Loucy (cell line): ENCODE data around the gene DDR1.

Source experiments
- H2AFZ ChIP-seq: fragments of 200-600 bp; sonication (generic); 2 replicates; pipeline ENCODE4 v1.6.0; 2016; ENCODE audit warnings: antibody characterized with exemption, mild to moderate bottlenecking, low read length, moderate library complexity
- H3F3A ChIP-seq: fragments of 200-600 bp; 2 replicates; pipeline ENCODE4 v1.6.0; 2016; ENCODE audit warnings: antibody characterized with exemption, low read depth, mild to moderate bottlenecking
- H3K27me3 ChIP-seq: fragments of 200-600 bp; sonication (generic); 2 replicates; pipeline ENCODE4 v1.6.1; 2014; ENCODE audit warnings: low read length, mild to moderate bottlenecking; ENCODE audit not compliant: insufficient read depth, poor library complexity, severe bottlenecking
- H3K36me3 ChIP-seq: fragments of 200-600 bp; sonication (generic); 2 replicates; pipeline ENCODE4 v1.6.1; 2016; ENCODE audit warnings: low read length; ENCODE audit not compliant: insufficient read depth
- H3K4me1 ChIP-seq: fragments of 200-600 bp; sonication (generic); 2 replicates; pipeline ENCODE4 v1.5.1; 2014; ENCODE audit warnings: low read length, mild to moderate bottlenecking; ENCODE audit not compliant: insufficient read depth, poor library complexity, severe bottlenecking
- H3K4me2 ChIP-seq: fragments of 200-600 bp; sonication (generic); 2 replicates; pipeline ENCODE4 v1.6.0; 2014; ENCODE audit warnings: antibody characterized with exemption, low read length, low read depth, mild to moderate bottlenecking; ENCODE audit not compliant: poor library complexity, severe bottlenecking
- H3K4me3 ChIP-seq: fragments of 200-600 bp; sonication (generic); 2 replicates; pipeline ENCODE4 v1.5.1; 2014; ENCODE audit warnings: low read length, mild to moderate bottlenecking, mixed read lengths; ENCODE audit not compliant: poor library complexity, severe bottlenecking
- H3K79me2 ChIP-seq: fragments of 200-600 bp; sonication (generic); 2 replicates; pipeline ENCODE4 v1.6.1; 2014; ENCODE audit warnings: low read length; ENCODE audit not compliant: insufficient read depth
- H3K9ac ChIP-seq: fragments of 200-600 bp; sonication (generic); 2 replicates; pipeline ENCODE4 v1.6.0; 2014; ENCODE audit warnings: mild to moderate bottlenecking, low read depth, low read length, moderate library complexity; ENCODE audit not compliant: poor library complexity, severe bottlenecking
- H3K9me2 ChIP-seq: fragments of 200-600 bp; sonication (generic); replicated peaks from 2 replicates; pipeline ENCODE4 v1.6.1; 2016; ENCODE audit warnings: low read depth, low read length, mixed read lengths
- H3K9me3 ChIP-seq: fragments of 200-600 bp; sonication (generic); 2 replicates; pipeline ENCODE4 v1.6.1; 2014; ENCODE audit warnings: mild to moderate bottlenecking, antibody characterized with exemption, low read length, low read depth; ENCODE audit not compliant: insufficient read depth
- H4K20me1 ChIP-seq: fragments of 200-600 bp; sonication (generic); 2 replicates; pipeline ENCODE4 v1.6.0; 2014; ENCODE audit warnings: antibody characterized with exemption, low read length, mild to moderate bottlenecking; ENCODE audit not compliant: insufficient read depth, poor library complexity, severe bottlenecking
- CTCF ChIP-seq: fragments of 200-600 bp; sonication (generic); conservative IDR thresholded peaks from 2 replicates; pipeline ENCODE4 v1.5.1; 2014; ENCODE audit warnings: mild to moderate bottlenecking, antibody characterized with exemption, low read length
- EZH2phosphoT487 ChIP-seq: fragments of 200-600 bp; IDR thresholded peaks from 2 replicates; pipeline ENCODE4 v1.6.1; 2018; ENCODE audit warnings: antibody characterized with exemption, mild to moderate bottlenecking, moderate library complexity, borderline replicate concordance

The DDR1 gene

GRCh38 chr6:30843611-30843998 lies 40.7 kb upstream of the DDR1 start:
- TF ChIP-seq CTCF (no peak), EZH2phosphoT487 (no peak)
- H3F3A ChIP-seq, result no peaks in the 10 kb centered on the region
- no peak overlapping the region for H3K9ac ChIP-seq
- H3K9me2 ChIP-seq, result no peaks in the 10 kb centered on the region
- H3K4me2 ChIP-seq, result no peak overlapping the region
- H2AFZ ChIP-seq, result peak overlapping the region; percentile 19; the same call in 1 of the 2 replicates
- H3K36me3 ChIP-seq, result no peaks in the 10 kb centered on the region
- no peaks in the 10 kb centered on the region for H3K79me2 ChIP-seq
- H3K9me3 ChIP-seq, result no peaks in the 10 kb centered on the region
- peaks cover 6% of the 10 kb centered on the region for H3K4me1 ChIP-seq
- H3K4me3 ChIP-seq, result no peak overlapping the region
- no peaks in the 10 kb centered on the region for H3K27me3 ChIP-seq
- no peaks in the 10 kb centered on the region for H4K20me1 ChIP-seq

DNA sequence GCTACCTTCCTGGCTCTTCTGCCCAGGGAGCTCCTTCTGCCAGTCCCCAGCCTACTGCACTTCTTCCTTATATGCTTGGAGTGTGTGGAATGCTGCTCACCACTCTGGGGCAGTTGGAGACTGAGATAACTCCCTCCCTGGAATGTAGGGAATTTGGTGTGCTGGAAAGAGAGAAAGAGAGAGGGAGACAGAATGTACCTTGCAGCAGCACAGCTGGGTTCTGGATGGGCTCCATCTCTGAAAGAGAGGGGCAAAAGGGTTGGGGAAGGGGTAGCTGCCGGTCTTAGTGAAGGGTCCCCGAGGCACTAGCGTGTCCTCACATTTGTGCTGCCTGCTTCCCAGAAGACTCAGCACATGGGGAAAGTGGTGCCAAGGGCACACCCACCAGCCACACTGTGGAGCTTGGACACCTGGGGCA lies 40.2 kb upstream of the DDR1 start:
- H3K9me3 ChIP-seq, result no peaks in the 10 kb centered on the region
- H4K20me1 ChIP-seq, result no peaks in the 10 kb centered on the region
- H3K9me2 ChIP-seq, result no peaks in the 10 kb centered on the region
- no peak overlapping the region for H3K4me2 ChIP-seq
- TF ChIP-seq CTCF (no peak), EZH2phosphoT487 (no peak)
- no peaks in the 10 kb centered on the region for H3K36me3 ChIP-seq
- H3K4me3 ChIP-seq, result no peak overlapping the region
- H2AFZ ChIP-seq, result no peak overlapping the region; the same call in 1 of the 2 replicates
- H3K9ac ChIP-seq, result no peak overlapping the region
- peaks cover 6% of the 10 kb centered on the region for H3K4me1 ChIP-seq
- no peaks in the 10 kb centered on the region for H3K79me2 ChIP-seq
- H3K27me3 ChIP-seq, result no peaks in the 10 kb centered on the region
- no peaks in the 10 kb centered on the region for H3F3A ChIP-seq

DNA sequence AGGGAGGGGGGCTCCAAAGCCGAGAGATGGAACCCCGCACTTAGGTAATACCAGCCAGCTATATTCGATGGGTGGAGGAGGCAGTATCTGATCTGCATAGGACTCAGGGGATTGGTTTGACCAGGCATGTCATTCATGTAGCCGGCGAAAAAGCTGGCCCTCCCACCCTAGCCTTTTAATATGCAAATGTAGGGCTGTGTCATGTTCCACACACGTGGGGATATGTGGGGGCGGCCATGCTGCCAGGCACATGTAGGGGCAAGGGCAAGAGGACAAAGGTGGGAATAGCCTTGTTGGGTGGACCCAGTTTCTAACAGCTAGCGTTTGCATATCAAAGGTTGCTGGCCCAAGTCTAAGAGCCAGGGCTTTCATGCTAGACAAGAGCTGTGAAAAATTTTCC lies 39.1 kb upstream of the DDR1 start:
- no peak overlapping the region for H3K9ac ChIP-seq
- H3K27me3 ChIP-seq, result no peaks in the 10 kb centered on the region
- no peaks in the 10 kb centered on the region for H3K9me2 ChIP-seq
- TF ChIP-seq EZH2phosphoT487 (no peak), CTCF (no peak)
- H3K36me3 ChIP-seq, result no peaks in the 10 kb centered on the region
- H3K4me2 ChIP-seq, result no peak overlapping the region
- no peak overlapping the region for H3K4me3 ChIP-seq
- no peak overlapping the region for H2AFZ ChIP-seq
- no peaks in the 10 kb centered on the region for H3K9me3 ChIP-seq
- H4K20me1 ChIP-seq, result no peaks in the 10 kb centered on the region
- no peaks in the 10 kb centered on the region for H3F3A ChIP-seq
- H3K4me1 ChIP-seq, result peaks cover 6% of the 10 kb centered on the region
- no peaks in the 10 kb centered on the region for H3K79me2 ChIP-seq
